HPDE6-E6E7 (cell line): Measurements from ENCODE around the gene MORN1.
"Not testable (repeated sequence)": the region's sequence is repeated elsewhere in the genome, so short reads cannot be mapped to it uniquely, and the experiment has no call there.

Source experiments
- DNase-seq: peaks from one replicate; pipeline ENCODE4 v3.0.0; 2011; ENCODE audit warnings: missing footprints; ENCODE audit errors: extremely low spot score

MORN1 gene

DNA sequence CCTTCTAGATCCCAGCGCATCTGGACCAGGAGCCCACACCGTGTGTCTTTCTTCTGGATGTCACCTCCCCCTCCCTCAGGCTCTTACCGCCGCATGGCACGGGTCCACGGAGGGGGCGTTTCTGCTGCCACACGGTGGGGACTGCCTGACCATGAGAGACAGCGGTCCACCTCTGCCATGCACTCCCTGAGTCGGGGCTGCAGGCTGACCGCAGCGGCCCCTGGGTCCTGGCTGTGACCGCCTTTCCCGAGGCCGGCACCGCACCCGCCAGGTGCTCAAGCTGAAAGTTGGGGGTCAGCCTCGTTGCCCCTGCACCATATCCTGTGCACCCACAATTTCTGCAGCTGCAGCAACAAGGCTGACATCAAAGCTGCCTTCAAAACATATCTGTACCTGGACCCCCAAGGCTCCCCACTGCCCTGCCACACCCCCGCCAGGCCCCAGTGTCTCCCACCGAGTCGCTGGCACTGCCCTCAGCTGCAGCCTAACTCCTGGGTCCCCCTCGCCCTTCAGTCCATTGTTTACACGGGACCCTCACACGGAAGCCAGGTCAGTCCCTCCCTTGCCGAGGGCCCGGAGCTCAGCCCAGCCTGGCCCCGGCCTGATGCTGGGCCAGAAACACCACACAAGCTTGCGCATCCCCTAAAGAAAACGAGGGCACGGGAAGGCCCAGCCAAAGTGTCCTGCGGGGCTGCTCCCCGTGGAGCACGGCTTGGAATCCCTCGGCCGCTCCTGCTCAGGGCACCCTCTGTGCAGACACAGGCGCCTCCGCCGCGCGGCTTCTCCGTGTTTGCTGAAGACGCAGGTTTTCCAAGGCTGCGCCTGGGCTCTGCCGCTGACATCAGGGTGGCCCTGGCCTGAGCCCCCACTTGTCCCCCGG lies 51.9 kb downstream of the MORN1 start:
- no peak for DNase-seq

DNA sequence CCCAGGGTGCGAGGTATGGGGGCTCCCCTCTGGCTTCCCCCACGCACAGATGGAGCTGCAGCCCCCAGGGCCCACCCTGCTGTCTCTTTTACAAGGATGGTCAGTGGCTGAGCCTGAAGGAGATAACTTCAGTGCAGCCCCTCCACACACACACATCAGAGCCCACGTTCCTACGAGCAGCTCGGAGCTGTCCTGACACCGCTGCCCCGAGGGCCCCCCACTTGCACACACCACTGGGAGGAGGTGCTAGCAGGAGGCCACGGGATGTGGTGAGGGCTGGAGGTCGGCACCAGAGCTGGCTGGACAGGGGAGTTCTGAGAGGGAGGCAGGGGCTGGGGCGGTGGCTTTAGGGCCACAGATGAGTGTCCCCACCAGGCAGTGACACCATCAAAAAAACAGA lies 53.9 kb downstream of the MORN1 start:
- no peak for DNase-seq

GRCh38 chr1:2337081-2337480 lies 54.3 kb downstream of the MORN1 start:
- DNase-seq, result no peak

DNA sequence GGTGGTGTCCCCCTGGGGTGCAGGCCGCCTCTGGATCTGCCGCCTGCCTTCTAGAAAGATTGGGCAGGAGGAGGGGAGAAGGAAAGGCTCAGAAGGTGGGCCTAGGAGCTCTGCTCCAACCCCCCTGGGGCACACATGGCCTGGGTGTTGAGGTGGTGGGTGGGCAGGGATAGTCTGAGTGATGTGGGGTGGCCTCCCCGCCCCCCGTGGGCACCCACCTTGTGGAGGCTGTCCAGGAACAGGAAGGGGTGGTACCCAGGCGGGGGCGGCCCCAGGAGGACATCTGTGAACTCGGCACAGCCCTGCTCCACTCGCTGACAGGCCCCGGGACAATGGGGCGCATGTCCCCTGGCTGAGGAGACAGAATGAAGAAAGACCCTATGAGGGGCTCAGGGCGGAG lies 54.9 kb downstream of the MORN1 start:
- no peak for DNase-seq

GRCh38 chr1:2335721-2336455 lies 55.5 kb downstream of the MORN1 start:
- DNase-seq, result no peak

GRCh38 chr1:2334883-2335534 lies 56.3 kb downstream of the MORN1 start:
- DNase-seq, result peak; percentile 57

DNA sequence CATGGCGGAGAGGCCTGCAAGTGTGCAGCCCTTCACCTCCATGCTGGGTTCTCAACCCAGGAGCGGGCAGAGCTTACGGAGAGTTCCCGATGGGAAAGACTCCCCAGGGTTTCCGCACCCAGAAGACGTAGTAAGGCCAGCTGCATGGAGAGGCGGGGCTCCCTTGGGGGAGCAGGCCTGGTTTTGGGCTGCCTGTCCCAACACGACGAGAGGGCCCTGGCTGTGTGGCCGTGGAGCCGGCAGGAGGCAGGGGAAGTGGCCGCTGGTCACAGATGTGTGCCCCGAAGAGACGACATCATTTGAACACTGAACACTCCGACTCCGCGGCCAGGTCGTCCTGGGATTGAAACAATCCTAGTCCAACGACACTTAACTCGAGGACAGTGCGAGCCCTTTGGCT lies 57.0 kb downstream of the MORN1 start:
- DNase-seq, result no peak

- not testable (repeated sequence) for DNase-seq
These were observed 59.8 kb downstream of the MORN1 start for GRCh38 chr1:2331580-2331979.

DNA sequence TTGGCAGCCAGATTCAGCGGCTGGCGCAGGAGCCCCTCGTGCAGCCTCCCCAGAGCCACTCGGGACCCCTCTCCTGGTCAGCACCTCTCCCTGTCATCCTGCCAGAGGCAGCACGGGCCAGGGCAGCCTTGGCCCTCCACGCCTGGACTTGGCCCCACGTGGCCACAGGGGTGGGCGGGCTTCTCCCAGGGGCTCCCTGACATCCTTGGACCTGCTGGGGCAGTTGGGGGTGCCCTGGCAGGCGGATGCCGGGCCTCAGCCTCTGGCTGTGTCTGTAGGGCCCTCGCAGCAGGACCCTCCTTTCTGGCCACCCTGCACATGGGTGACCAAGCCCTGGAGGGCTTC lies 60.2 kb downstream of the MORN1 start:
- DNase-seq, result no peak

- no peak for DNase-seq
These were observed 60.7 kb downstream of the MORN1 start for GRCh38 chr1:2330519-2331199.

GRCh38 chr1:2330035-2330434 lies 61.3 kb downstream of the MORN1 start:
- DNase-seq, result no peak

DNA sequence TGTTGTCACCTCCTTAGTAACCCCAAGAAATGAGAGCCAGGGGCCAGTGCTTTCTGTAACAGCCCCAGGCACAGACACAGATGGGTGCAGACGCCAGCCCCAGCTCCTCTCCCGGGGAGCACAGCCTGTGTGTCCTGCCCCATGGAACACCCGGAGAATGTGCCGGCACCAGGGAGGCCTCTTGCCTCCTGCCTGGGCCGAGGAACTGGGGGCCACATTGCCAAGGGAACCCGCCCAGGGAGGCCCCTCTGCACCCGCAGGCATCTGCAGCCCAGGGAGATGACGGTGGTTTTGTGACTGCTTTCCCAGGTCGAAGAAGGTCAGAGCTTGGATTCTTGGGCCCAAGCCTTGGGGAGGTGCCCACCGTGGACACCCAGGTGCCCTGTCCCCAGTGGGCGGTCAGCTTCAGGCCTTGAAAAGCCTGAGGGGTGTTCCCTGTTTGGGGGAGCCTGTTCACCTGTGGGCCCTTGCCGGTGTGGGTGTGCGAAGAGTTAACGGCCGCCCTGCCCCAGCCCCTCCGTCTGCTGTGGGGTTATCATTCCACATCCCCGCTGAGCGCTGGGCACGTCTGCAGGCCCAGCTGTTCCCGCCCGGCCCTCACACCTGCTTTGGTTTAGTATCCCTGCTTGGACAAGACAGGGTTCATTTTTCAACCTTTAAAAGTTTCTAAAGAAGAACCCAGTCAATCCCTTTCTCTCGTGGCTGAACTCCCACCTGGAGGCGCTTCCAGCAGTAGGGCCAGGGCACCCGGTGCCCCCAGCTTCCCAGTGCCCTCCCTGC lies 62.5 kb downstream of the MORN1 start:
- DNase-seq, result no peak

GRCh38 chr1:2327841-2328240 lies 63.5 kb downstream of the MORN1 start:
- DNase-seq, result no peak

GRCh38 chr1:2327162-2327561 lies 64.2 kb downstream of the MORN1 start:
- DNase-seq, result not testable (repeated sequence)

DNA sequence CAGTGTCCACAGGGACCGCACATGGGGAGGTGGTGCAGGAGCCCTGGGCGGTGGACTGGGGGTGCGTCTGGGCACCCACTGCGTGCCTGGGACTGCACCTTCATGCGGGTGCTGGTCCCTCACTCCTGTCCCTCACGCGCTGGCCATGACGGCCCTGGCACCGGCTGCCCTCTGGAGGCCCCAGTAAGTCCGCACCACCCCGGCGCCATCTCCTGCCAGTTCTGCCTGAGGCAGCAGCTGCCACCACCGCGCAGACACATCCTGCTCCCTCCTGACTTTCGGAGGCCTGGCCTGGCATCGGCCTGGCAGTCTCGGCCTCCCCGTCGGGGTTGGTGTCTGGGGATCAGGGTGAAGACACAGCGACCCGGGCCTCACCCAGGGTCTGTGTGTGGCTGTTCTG lies 64.8 kb downstream of the MORN1 start:
- no peak for DNase-seq

GRCh38 chr1:2324553-2325366 lies 66.6 kb downstream of the MORN1 start:
- DNase-seq, result no peak

DNA sequence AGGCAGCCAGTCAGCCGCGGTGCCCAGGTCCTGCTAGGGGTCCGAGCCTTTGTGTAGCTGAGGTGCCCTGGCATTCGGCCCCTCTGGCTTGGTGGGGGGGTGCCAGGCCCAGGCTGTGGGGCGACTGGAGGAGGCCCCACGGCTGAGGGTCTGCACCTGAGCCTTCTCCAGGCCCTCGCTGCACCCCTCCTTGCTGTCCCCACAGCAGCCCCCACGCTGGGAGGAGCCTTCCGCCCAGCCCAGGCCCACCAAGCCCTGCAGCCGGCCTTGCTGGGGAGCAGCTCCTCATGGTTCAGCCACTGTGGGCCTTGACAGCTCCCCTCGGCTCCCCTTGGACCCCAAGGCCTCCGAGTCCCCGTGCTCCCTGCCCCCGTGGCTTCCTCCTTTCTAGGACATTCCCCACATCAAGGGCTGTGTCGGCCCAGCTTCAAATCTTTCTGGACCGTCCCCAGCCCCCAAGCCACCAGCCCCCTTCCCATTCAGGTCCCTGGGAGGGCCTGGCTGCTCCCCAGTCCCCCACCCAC lies 67.8 kb downstream of the MORN1 start:
- no peak for DNase-seq

DNA sequence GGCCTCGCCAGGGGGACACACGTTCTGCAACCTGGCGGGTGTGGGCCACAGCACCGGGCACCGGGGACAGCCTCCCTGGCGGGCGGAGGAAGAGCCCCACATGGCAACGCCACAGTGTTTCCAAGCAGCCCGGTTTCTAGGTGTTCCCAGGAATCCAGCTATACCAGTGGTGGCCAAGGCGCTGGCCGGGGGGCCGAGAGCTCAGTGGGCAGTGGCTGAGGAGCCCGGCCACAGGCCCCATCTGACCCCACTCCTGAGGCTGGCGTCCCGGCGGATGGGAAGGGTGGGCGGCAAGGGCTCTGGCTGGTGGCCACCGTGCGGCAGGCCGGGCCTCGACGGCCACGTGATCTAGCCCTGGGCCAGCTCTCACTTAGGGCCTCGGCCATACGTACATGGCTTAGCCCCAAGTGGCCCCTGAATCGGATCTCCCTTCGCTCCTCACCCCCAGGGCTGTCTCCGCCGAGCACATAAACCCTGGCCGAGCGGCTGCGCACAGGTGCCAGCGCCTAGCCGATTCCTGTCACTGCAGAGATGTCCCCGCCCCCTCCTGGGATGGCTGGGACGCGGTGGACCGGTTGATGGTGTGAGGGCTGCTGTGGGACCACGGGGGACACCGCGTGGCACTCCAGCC lies 68.7 kb downstream of the MORN1 start:
- no peak for DNase-seq

DNA sequence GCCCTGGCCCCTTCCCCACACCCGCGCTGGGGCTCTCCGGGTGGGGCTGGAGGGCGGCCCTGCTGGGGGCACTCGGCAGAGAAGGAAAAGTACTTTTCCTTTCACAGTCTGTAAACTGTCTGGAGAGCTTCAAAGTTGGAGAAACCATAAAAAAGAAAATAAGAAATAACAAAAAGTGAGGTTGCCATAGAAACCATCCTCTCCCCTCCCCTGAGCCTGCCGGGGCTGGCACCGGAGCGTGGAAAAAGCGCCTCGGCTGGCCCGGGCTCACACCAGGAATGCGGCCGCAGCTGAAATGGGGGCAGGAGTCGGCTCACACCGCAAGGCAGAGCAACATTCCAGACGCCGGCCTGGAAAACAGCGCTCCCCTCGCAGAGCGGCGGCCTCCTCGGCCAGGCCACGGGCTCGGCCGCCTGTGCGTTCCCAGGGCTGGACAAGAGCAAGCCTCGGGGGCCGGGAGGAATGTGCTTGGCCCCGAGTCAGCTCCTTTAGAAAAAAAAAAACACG lies 69.2 kb downstream of the MORN1 start:
- peak; percentile 42 for DNase-seq
